GM19240 (cell line): ENCODE measurements around the gene ABHD17A.

Experiments
- DNase-seq: peaks from one replicate; pipeline ENCODE4 v3.0.0; 2011; ENCODE audit warnings: low spot score; ENCODE audit not compliant: insufficient read length

Gene ABHD17A

GRCh38 chr19:1885398-1886119, at the start of gene ABHD17A:
TSS of gene ABHD17A (minus strand) at chr19:1885496. CDS start at chr19:1881566, 3,930 bp downstream.
- DNase-seq = peak; percentile 99

GRCh38 chr19:1933942-1934341, 48.6 kb upstream of the ABHD17A start:
- DNase-seq = no peak

- DNase-seq = no peak
Measured at GRCh38 chr19:1933244-1933643, 47.9 kb upstream of the ABHD17A start.

- DNase-seq = no peak
Measured at GRCh38 chr19:1932395-1932794, 47.1 kb upstream of the ABHD17A start.

- DNase-seq = no peak
Measured at GRCh38 chr19:1931445-1931844, 46.1 kb upstream of the ABHD17A start.

- peak; percentile 92 for DNase-seq
Measured at GRCh38 chr19:1929021-1929742, 43.9 kb upstream of the ABHD17A start.

GRCh38 chr19:1925544-1925943, 40.2 kb upstream of the ABHD17A start:
- DNase-seq = no peak

GRCh38 chr19:1924320-1924961, 39.1 kb upstream of the ABHD17A start:
- no peak for DNase-seq

GRCh38 chr19:1923319-1923718, 38.0 kb upstream of the ABHD17A start:
- DNase-seq = no peak

- DNase-seq = no peak
Measured at GRCh38 chr19:1922803-1923202, 37.5 kb upstream of the ABHD17A start.

- no peak for DNase-seq
Measured at GRCh38 chr19:1921825-1922224, 36.5 kb upstream of the ABHD17A start.

GRCh38 chr19:1921326-1921725, 36.0 kb upstream of the ABHD17A start:
- DNase-seq = no peak

GRCh38 chr19:1920644-1921043, 35.3 kb upstream of the ABHD17A start:
- no peak for DNase-seq

- DNase-seq = no peak
Measured at GRCh38 chr19:1918975-1919374, 33.7 kb upstream of the ABHD17A start.

GRCh38 chr19:1917926-1918325, 32.6 kb upstream of the ABHD17A start:
- no peak for DNase-seq

GRCh38 chr19:1917146-1917545, 31.9 kb upstream of the ABHD17A start:
- no peak for DNase-seq

- no peak for DNase-seq
Measured at GRCh38 chr19:1914826-1915341, 29.6 kb upstream of the ABHD17A start.

GRCh38 chr19:1913781-1914577, 28.7 kb upstream of the ABHD17A start:
- no peak for DNase-seq

GRCh38 chr19:1912760-1913505, 27.6 kb upstream of the ABHD17A start:
- no peak for DNase-seq

GRCh38 chr19:1911995-1912394, 26.7 kb upstream of the ABHD17A start:
- DNase-seq = no peak

GRCh38 chr19:1911098-1911497, 25.8 kb upstream of the ABHD17A start:
- no peak for DNase-seq
